Measurements from ENCODE around the gene AQP12B.

Gene AQP12B

GRCh38 chr2:240723851-240724250 is 41.2 kb upstream of the AQP12B start:
- TF ChIP-seq TAF1 (IDR thresholded peaks at IDR 0.05; ENCODE audit: borderline replicate concordance, low read depth, low read length) = no peak
- no peak for TF ChIP-seq POLR2AphosphoS5 (IDR thresholded peaks at IDR 0.05; ENCODE audit: low read depth, low read length)
- TF ChIP-seq POLR2A (IDR thresholded peaks at IDR 0.05; ENCODE audit: low read depth, low read length) = no peak
- DNase-seq (ENCODE audit: insufficient read length) (no peak), FAIRE-seq (no peak)

GRCh38 chr2:240722796-240723735 is 40.4 kb upstream of the AQP12B start:
- no peak for FAIRE-seq
- no peak for DNase-seq (ENCODE audit: insufficient read length)
- no peak for TF ChIP-seq POLR2A (IDR thresholded peaks at IDR 0.05; ENCODE audit: low read depth, low read length)
- TF ChIP-seq TAF1 (IDR thresholded peaks at IDR 0.05; ENCODE audit: borderline replicate concordance, low read depth, low read length) = 0 out of 2 replicates have a peak, but pooled peaks have one; percentile 13

GRCh38 chr2:240722376-240722775 is 39.7 kb upstream of the AQP12B start:
- FAIRE-seq = no peak
- no peak for TF ChIP-seq TAF1 (IDR thresholded peaks at IDR 0.05; ENCODE audit: borderline replicate concordance, low read depth, low read length)
- no peak for DNase-seq (ENCODE audit: insufficient read length)

GRCh38 chr2:240721596-240722180 is 39.0 kb upstream of the AQP12B start:
- DNase-seq (ENCODE audit: insufficient read length) = no peak
- TF ChIP-seq POLR2A (IDR thresholded peaks at IDR 0.05; ENCODE audit: low read depth, low read length) (no peak), TAF1 (IDR thresholded peaks at IDR 0.05; ENCODE audit: borderline replicate concordance, low read depth, low read length) (no peak)
- no peak for FAIRE-seq

- DNase-seq (ENCODE audit: insufficient read length) (no peak), FAIRE-seq (no peak)
Observed at GRCh38 chr2:240720686-240721595, 38.3 kb upstream of the AQP12B start.

GRCh38 chr2:240719676-240720545 is 37.2 kb upstream of the AQP12B start:
- no peak for FAIRE-seq
- DNase-seq (ENCODE audit: insufficient read length) = no peak
- TF ChIP-seq POLR2AphosphoS5 (IDR thresholded peaks at IDR 0.05; ENCODE audit: low read depth, low read length) = no peak
- TF ChIP-seq POLR2A (IDR thresholded peaks at IDR 0.05; ENCODE audit: low read depth, low read length) = no peak
- TF ChIP-seq TAF1 (IDR thresholded peaks at IDR 0.05; ENCODE audit: borderline replicate concordance, low read depth, low read length) = no peak

More at GRCh38 chr2:240720686-240721595, 38.3 kb upstream of the AQP12B start:
- TF ChIP-seq POLR2AphosphoS5 (IDR thresholded peaks at IDR 0.05; ENCODE audit: low read depth, low read length) (no peak), TAF1 (IDR thresholded peaks at IDR 0.05; ENCODE audit: borderline replicate concordance, low read depth, low read length) (no peak), POLR2A (IDR thresholded peaks at IDR 0.05; ENCODE audit: low read depth, low read length) (no peak)

GRCh38 chr2:240718896-240719490 is 36.3 kb upstream of the AQP12B start:
- no peak for TF ChIP-seq POLR2AphosphoS5 (IDR thresholded peaks at IDR 0.05; ENCODE audit: low read depth, low read length)
- TF ChIP-seq TAF1 (IDR thresholded peaks at IDR 0.05; ENCODE audit: borderline replicate concordance, low read depth, low read length) = no peak
- TF ChIP-seq POLR2A (IDR thresholded peaks at IDR 0.05; ENCODE audit: low read depth, low read length) = no peak
- FAIRE-seq (no peak), DNase-seq (ENCODE audit: insufficient read length) (no peak)

GRCh38 chr2:240717681-240718581 is 35.2 kb upstream of the AQP12B start:
- FAIRE-seq = no peak
- TF ChIP-seq POLR2A (IDR thresholded peaks at IDR 0.05; ENCODE audit: low read depth, low read length) (no peak), POLR2AphosphoS5 (IDR thresholded peaks at IDR 0.05; ENCODE audit: low read depth, low read length) (no peak), TAF1 (IDR thresholded peaks at IDR 0.05; ENCODE audit: borderline replicate concordance, low read depth, low read length) (no peak)
- DNase-seq (ENCODE audit: insufficient read length) = no peak

GRCh38 chr2:240717181-240717641 is 34.5 kb upstream of the AQP12B start:
- FAIRE-seq (no peak), DNase-seq (ENCODE audit: insufficient read length) (no peak)
- TF ChIP-seq TAF1 (IDR thresholded peaks at IDR 0.05; ENCODE audit: borderline replicate concordance, low read depth, low read length) = no peak
- no peak for TF ChIP-seq POLR2AphosphoS5 (IDR thresholded peaks at IDR 0.05; ENCODE audit: low read depth, low read length)
- no peak for TF ChIP-seq POLR2A (IDR thresholded peaks at IDR 0.05; ENCODE audit: low read depth, low read length)
